ENCODE measurements around the gene ATP7A.

DNA sequence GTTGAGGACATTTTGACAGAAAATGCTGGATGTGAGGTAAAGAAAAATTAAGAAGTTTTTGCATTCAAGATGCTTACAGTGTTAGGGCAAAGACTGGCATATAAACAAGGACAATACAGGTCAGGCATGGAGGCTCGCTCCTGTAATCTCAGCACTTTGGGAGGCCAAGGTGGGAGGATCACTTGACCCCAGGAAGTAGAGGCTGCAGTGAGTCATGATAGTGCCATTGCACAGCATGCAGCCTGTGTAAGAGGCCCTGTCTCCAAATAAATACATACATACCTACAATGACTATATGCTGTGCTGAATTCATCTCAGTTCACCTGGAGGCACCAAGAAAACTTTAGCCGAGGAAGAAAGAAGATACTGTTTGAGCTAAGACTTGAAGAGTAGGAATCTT, 17.6 kb upstream of the ATP7A start:
- TF ChIP-seq EZH2 (IDR thresholded peaks at IDR 0.05) = no peak
- no peak for TF ChIP-seq POLR2AphosphoS5 (IDR thresholded peaks at IDR 0.05; ENCODE audit: borderline replicate concordance, low read depth, low read length)
